ENCODE measurements around the gene CNTN1.

Gene CNTN1

GRCh38 chr12:41096797-41097196 lies 404.6 kb downstream of the CNTN1 start:
- no peak for TF ChIP-seq CTCF (conservative IDR thresholded peaks at IDR 0.05; ENCODE audit: low read depth, low read length)
- H3K4me3 ChIP-seq (ENCODE audit: low read depth, low read length): no peak overlapping the region
- no peak for DNase-seq (ENCODE audit: low read depth)

- no peak overlapping the region for H3K4me3 ChIP-seq (ENCODE audit: low read depth, low read length)
- DNase-seq (ENCODE audit: low read depth): no peak
- TF ChIP-seq CTCF (conservative IDR thresholded peaks at IDR 0.05; ENCODE audit: low read depth, low read length): no peak
Observed at GRCh38 chr12:41100572-41100971, 408.3 kb downstream of the CNTN1 start.

- no peak for DNase-seq (ENCODE audit: low read depth)
- no peak for TF ChIP-seq CTCF (conservative IDR thresholded peaks at IDR 0.05; ENCODE audit: low read depth, low read length)
- H3K4me3 ChIP-seq (ENCODE audit: low read depth, low read length): no peak overlapping the region
Observed at GRCh38 chr12:41101806-41102205, 409.6 kb downstream of the CNTN1 start.

GRCh38 chr12:41103614-41104013 lies 411.4 kb downstream of the CNTN1 start:
- no peak for DNase-seq (ENCODE audit: low read depth)
- TF ChIP-seq CTCF (conservative IDR thresholded peaks at IDR 0.05; ENCODE audit: low read depth, low read length): no peak
- H3K4me3 ChIP-seq (ENCODE audit: low read depth, low read length): no peak overlapping the region

- no peak overlapping the region for H3K4me3 ChIP-seq (ENCODE audit: low read depth, low read length)
- no peak for TF ChIP-seq CTCF (conservative IDR thresholded peaks at IDR 0.05; ENCODE audit: low read depth, low read length)
- DNase-seq (ENCODE audit: low read depth): no peak
Observed at GRCh38 chr12:41106315-41106714, 414.1 kb downstream of the CNTN1 start.

- no peak for DNase-seq (ENCODE audit: low read depth)
- H3K4me3 ChIP-seq (ENCODE audit: low read depth, low read length): no peak overlapping the region
- TF ChIP-seq CTCF (conservative IDR thresholded peaks at IDR 0.05; ENCODE audit: low read depth, low read length): no peak
Observed at GRCh38 chr12:41108032-41108431, 415.8 kb downstream of the CNTN1 start.

GRCh38 chr12:41112903-41113302 lies 420.7 kb downstream of the CNTN1 start:
- H3K4me3 ChIP-seq (ENCODE audit: low read depth, low read length): no peak overlapping the region
- DNase-seq (ENCODE audit: low read depth): no peak
- no peak for TF ChIP-seq CTCF (conservative IDR thresholded peaks at IDR 0.05; ENCODE audit: low read depth, low read length)
